GM18520 (cell line): ENCODE results near the gene SERGEF.

Source experiments
- ATAC-seq: cut with Tn5 transposase; IDR thresholded peaks from one replicate; pipeline ENCODE4 v1.9.1; 2021; ENCODE audit not compliant: unreplicated experiment

SERGEF gene

DNA sequence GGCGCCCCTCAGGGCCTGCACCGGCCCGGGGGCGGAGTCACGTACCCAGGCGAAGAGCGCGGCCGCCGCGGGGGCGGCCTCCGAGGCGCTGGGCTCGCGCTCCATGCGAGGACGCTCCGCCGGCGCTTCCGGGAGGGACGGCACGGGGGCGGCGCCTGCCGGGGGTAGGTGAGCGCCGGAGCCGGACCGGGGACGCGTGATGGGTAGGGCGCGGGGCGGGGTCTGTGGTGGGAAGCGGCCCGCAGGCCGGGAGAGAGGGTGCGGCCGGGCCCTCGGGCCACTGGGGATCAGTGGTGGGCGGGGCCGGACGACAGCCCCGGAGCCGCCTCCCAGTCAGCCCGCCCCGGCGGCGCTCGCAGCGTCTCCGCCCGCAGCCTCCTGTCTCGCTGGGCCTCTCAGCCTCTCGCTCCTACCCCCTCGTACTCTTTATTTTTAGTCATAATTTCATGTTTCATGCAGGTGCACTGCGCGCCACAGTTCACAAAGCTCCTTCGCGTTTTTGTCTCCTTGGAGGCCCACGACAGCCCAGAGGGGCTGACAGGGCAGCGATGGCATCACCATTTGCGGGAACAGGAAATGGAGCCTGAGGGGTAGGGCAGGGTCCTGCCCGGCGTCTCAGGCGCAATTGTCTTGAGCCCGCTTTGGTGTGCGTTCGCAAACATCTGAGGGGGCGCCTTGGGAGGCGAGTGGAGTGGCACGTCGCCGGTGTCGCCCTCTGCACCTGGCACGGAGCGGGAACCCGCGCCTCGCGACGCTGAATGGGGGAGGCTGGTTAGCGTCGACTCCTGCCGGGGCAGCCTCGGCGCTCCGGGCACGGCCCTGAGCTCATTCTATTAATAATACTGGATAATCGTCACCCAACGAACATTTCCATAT, at the start of gene SERGEF:
Gene SERGEF, minus strand, starts transcription at position 142 of the 876 bp plus-strand sequence. Its CDS starts 37 bp downstream, at position 105.
- peak; percentile 93 for ATAC-seq

DNA sequence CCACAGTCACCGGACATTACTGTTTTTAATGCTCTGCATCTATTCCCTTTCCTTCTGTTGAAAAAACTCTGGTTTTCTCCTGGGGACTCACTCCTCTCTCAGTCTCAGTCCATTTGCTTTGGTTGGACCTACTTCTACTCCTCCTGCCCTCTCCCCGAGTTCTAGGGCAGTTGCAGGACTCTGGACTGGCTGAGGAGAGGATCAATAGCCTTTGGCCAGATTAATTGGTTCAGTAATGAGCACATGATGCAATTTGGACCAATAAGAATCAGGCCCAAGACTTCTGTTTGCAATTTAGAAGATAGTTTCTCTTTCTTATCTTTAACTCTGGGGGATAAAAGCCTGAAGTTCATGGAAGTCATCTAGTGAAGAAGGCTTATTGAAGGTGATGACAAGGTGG, 48.5 kb upstream of the SERGEF start:
- no peak for ATAC-seq

DNA sequence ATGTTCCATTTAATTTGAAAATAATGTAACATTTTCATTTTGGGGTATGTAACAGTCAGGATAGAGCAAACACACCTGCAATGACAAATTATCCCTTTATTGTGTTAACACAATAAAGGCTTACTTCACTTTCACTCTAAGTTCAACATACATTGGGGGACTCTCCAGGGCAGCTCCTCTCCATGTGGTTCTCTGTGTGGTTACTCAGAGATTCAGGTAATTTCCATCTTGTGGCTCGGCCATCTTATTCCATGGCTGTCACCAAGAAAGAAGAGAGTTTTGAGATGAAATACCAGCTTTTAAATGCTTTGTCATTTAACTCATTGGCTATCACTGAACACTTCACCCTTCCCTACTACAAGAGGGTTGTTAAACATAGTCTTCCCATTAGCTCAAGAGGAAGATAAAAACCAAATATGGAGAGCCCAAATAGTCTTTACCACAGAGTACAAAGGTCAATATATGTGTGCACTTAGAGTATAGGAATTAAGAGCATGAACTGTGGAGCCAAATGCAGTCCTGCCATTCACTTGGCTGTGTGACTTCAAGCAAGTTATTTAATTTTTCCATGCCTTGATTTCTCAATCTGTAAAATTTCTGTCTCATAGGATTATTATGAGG, 43.8 kb upstream of the SERGEF start:
- no peak for ATAC-seq

DNA sequence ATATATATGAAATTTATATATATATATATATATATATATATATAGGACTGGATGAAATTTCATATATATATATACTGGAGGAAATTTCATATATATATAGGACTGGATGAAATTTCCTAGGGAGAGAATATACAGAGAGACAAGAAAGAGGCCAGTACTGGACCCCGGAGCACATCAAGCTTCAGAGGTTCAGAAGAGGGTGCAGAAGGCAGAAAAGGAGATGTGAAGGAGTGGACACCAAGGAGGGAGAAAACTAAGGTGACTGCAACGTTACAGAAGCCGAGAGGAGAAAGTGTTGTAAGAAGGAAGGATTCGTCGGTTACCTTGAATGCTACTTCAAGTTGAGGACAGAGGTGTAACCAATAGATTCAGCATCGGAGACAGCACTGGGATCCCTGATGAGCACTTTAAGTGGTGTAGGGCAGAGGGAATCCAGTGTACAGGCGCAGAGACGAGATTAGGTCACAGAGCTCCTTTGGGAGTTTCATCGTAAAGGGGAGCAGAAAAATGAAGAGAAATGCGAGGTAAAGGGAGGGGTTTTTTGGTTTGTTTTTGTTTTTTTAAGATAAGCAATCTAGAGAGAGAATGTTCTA, 41.8 kb upstream of the SERGEF start:
- ATAC-seq: no peak

DNA sequence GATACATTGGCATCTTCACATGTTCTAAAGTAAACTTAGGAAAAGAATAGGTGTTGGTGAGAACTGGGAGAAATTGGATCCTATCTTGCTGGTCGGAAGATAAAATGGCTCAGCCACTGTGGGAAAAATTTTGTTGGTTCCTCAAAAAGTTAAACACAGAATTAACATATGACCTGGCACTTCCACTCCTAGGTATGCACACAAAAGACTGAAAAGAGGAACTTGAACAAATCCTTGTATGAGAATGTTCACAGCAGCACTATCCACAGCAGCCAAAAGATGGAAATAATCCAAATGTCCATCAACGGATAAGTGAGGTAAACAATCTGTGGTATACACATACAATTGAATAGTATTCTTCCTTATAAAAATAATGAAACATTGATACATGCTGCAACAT, 38.0 kb upstream of the SERGEF start:
- ATAC-seq: no peak

DNA sequence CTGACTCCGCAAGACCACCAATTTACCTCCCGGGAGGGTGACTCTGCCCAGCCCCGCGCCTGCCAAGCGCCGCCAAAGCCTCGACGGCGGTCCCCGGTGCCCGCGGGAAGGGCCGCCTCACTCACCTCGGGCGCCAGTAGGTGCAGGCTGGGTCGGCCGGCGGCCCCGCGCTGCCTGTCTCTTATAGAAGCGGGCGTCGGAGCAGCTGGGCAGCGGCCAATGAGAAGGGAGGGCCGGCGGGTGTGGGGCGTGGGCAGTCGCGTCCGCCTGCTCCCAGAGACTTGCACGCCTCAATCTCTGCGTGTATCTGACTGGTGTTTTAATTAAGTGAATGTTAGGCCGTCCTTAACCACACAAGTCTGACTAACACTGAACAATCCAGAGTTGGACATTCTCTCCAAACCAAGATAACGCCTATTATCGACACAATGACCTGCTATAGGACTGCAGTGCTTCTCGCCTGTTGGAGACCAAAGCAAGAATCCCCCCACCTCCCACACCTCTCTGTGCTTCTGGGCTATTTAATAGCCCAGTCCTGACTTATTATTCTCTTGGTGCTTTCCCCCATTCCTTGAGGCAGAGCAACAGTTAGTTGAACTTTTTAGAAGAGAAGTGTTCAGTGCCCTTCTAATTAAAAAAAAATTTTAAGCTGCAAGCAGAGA, 33.4 kb upstream of the SERGEF start, which contains the start of gene TPH1:
Gene TPH1, minus strand, starts transcription at position 154 of the 662 bp plus-strand sequence. CDS start 5,507 bp downstream, outside the sequence.
- no peak for ATAC-seq

DNA sequence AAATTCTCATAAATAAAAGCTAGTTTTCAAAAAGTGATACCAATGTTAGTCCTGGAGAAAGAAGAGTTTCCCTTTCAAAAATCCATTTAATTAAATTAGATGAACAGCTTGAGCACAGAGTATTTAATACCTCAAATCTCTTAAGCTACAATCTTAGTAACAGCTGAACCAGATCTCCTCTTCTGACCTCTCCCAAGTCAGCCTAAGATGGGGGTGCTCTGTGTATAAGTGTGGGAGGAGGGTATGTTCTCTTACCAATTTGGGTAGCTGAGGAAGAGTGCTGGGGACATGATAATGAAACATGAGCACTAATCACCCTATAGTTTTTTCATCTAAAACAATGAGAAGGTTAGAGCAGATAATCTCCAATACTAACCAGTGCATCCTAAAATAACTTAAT, 23.6 kb upstream of the SERGEF start:
- ATAC-seq: no peak

DNA sequence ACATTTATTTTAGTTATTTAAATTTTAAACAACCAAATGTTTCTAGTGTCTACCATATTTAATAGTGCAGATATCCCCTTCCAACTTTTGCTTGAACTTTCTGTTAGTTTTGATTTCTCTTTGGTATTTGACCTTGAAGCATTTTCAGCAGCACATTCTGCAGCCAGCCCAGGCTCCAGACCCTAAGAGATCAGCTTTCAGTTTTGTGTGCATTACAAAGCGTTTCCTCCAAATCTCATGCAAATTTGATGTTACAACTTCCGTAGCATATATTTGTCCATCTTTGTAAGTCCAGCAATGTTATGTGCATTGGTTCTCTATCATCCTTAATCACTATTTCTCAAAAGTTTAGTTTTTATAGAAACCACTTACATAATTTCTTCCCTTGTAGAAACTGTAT, 14.6 kb upstream of the SERGEF start:
- no peak for ATAC-seq

DNA sequence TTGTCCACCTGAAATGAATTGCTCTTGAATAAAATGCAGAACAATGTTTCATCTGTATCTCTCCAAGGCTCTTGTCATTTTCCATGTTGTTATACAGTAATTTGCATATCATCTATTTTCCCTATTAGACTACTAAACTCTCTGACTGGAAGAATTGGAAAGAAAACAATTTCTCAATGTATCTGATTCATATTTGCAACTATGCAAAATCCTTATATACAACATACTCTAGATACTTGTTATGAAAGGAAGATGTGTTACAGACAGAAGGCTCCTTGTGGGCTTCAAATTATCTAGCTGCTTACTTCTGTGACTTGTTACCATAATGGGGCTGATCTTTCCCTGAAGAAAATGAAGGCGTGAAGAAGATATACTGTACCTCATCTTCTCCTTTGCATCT, 9.6 kb upstream of the SERGEF start:
- ATAC-seq: no peak

DNA sequence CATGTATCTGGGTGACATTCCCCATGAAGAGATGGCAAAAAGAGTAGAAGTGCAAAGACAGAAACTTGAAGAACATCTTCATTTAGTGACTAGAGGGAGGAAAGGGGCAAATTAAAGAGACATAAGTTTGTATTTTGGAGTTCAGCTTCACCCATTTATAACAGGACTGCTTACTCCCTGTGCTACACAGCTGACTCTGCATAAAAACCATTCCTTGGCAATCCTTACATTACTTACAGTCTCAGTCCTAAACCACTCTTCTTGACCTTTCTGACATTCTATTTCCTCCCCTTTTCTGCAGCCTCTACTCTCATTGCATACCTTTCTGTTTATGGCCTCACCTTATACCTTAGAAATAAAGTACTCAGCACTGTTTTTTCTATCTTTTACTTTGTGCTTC, 6.8 kb upstream of the SERGEF start:
- ATAC-seq: no peak

DNA sequence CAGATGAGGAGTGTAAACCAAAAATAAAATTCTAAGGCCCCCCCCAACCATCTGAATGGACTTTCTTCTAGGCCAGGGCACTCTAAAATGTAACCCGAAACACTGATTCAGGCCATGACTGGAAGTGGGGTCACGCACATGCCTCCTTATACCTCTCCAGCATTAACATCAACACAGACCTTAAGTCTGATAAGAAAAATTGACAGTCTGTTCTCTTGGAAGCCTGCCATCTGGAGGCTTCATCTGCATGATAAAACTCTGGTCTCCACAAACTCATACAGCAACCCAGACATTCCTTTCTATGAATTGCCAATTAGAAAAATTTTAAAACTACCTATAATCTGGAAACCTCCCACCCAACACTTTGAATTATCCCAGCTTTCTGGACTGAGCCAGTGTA, 3.9 kb upstream of the SERGEF start:
- ATAC-seq: no peak

DNA sequence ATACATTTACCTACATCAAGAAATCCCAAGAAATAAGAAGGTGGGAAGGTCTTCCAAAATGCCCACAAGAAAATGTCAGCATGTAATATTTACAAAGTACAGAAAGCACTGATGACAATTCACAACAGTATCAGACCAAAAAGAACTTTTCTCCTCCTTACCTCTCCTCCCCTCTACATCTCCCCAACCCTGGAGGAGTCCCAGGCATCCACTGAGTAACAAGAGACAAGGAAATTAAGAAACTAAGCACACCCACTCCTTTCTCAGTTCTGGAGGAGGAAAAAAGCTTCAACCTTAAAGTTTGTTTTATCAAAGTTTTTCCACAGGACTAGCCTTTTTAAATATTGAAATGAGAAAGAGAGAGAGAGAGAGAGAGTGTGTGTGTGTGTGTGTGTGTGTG, 2.0 kb upstream of the SERGEF start:
- ATAC-seq: no peak

DNA sequence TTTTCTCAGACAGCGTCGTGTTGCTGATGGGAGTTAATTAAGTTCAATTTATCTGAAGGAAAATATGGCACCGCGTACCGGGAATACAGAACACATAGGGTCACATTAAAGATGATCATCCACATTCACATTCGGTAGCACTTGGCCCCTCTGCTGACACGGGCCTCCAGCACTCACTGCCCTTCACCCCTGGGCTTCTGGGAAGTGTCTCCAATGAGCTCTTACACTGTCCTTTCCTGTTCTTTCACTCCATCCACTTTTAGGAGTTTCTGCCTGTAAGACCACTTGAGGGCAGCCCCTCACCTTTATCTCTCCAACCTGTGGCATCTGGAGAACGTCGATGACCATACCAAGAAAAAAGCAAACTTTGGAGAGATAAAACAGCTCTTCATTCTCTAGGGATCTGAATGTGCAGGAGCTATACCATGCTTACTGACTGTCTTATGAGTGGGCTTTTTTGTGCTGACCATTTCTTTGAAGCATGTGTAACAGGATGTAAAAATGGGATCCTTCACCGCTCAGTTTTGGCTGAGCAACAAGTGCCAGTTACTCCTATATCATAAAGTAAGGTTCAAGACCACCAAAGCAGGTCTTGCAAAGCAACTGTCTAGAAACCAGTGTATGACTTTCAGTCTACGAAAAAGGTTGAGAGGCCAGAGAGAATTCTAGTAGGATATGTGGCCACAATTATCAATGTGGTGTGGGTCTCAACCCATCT, 1.1 kb upstream of the SERGEF start:
- no peak for ATAC-seq

DNA sequence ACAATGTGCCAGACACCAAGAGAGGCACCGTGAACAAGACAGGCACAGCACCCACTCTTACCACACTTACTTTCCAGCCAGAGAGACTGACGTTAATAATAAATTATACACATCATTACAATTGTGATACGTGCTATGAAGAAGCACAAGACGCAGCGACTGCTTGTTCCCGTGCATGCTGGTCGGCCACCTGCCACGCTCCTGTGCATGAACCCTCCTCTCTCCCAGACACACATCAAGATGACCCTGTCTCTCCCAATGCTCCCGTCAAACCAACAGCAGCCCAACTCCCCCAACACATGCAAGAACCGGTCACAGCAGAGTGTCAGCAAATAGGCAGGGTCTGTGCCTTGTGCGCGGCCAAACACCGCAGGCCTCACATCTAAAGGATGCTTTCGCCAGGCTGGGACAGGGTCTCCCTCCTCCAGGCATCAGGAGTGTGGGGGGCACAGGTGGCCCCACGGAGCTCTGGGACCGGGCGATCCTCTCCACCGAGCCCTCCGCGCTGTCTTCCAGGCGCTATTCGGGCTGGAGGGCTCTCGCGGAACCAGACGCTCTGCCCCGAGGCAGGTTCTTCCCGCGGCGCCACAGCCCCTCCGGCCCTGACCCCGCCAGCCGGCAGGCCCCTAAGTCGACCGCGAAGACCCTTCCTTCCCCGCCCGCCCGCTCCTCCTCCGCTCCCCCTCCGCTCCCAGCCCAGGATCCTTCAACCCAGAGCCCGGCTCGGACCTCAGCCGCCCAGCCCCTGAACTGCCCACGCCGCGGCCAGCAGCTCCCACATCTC, 533 bp downstream of the SERGEF start:
- no peak for ATAC-seq

DNA sequence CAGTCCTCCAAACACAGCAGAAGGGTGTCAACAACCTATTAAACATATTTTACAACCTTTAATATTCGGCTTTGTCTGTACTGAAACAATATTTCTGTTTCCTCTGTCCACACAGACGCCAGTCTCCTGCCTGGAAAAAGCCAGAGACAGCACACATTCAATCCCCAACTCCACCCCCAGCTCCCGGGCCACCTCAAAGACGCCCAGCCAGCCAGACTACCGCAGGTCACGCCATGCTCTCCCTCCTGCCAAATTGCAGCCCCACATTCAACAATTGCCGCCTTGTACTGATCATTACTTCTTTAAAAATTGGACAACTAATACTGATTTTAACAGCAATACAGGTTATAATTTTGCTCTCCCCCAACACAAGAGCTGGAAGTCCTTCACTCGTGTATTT, 1.2 kb downstream of the SERGEF start:
- ATAC-seq: no peak

DNA sequence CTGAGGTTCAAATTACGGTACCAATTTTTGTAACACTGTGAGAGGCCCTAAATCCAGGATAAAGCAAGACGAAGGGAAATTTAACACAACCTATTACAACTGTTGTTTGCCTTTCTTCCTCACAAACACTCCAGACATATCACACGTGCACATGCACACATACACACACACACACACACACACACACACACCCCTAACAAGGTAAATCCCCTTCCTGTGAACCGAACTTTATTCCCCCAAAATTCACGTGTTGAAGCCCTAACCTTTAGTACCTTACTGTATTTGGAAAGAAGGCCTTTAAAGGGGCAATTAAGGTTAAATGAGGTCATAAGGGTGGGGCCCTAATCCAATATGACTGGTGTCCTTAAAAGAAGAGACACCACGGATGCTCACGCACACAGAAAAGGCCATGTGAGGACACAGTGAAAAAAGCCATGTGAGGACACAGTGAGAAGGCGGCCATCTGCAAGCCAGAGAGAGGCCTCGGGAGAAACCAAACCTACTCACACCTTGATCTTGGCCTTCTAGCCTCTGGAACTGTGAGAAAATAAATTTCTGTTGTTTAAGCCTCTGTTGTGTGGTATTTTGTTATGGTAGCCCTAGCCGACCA, 1.8 kb downstream of the SERGEF start:
- no peak for ATAC-seq

DNA sequence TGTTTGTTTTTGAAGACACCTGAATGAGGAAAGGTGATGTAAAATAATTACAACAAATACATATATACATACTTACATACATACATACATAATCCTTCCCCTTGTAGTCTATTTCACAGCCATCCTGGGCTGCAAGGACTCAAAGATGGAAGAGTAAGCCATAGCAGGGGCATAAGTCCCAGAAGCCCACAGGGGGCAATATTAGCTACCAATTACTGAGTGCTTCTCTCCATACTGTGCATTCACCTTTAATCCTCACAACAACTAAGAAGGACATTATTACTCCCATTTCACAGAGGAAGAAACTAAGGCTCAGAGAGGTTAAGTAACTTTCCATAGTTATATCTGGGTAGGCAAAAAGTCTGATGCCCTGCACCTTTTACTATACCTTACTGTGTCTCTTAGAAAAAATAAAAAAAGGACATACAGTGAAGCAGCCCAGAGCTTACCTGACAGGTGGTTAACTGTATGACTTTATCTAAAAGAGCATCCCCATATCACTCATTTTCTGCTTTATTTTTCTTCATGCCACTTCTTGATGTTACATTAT, 2.7 kb downstream of the SERGEF start:
- no peak for ATAC-seq

DNA sequence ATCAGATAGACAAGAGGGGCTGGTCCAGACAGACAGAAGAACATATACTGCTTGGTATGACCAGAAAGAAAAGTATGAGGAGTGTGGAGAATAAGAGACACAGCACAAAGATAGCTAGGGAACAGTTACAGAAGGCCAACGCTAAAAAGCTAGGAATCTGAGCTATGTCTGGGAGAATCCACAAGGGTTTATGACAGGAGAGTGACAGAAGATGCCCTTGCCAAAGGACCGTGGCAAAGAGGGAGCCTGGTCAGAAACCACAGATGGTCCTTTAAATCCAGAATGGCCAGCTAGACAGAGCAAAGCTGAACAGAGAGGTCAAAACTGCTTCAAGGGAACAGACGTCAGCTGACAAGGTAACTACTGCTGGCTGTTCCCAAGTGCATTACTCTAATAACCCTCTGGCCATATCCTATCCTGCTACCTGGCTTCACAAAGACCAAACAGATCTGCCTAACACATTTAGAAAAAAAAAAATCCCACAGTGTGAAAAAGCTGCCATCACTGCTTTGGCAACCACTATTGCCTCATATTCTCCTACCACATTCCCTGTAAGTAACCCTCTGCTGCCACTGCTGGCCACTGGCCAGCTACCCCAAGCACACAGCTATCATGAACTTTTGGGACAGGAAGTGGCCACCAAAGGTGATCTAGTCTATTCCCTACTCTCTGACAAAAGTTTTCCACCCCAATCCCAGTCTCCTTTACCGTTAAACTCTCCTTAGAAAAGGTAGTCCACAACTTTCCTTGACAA, 7.3 kb downstream of the SERGEF start:
- ATAC-seq: no peak

DNA sequence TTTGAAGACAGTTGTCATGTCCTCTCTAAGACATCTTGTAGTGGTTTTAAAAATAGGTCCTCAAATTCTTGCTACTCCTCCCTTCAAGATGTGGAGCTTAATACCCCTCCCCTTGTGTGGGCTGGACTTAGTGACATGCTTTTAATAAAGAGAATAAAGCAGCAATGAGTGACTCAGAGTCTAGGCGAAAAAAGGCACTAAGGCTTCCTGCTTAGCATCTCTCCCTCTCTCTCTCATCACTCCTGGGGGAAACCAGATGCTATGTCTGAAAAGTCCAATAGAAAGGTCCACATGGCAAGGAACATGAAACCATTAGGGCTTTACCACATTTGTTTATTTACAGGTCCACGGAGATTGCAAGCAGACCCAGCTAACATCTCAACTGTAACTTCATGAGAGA, 11.7 kb downstream of the SERGEF start:
- no peak for ATAC-seq
